Endothelial cell of umbilical vein (primary cell): ENCODE data around the gene SEZ6. TPM values are rescaled to one million over a fixed set of nuclear protein-coding genes. Genes with fewer than 3 reads are reported as not detected.

Experiments used
- BruUV-seq: library from RNA; stranded (reverse); fragments of 400-500 nt; replicated peaks from 2 replicates; lab custom pipeline; 2021; lab: Mats Ljungman, UMichigan
- CTCF ChIA-PET: fragments of 300-600, 350-600 bp; sonication (Branson Sonifier 250); formaldehyde crosslinking; loops from one replicate; lab custom pipeline; 2021; ENCODE audit warnings: antibody characterized with exemption, inconsistent platforms; lab: Charles Lee
- POLR2A ChIA-PET: fragments of 300-600, 350-600 bp; sonication (Branson Sonifier 250); formaldehyde crosslinking; loops from one replicate; lab custom pipeline; 2021; ENCODE audit warnings: antibody characterized with exemption, inconsistent platforms; lab: Charles Lee
- DNase-seq: peaks from one replicate; pipeline ENCODE4 v3.0.0-alpha.2; 2011; ENCODE audit warnings: low read depth, low spot score
- FAIRE-seq: peaks from 2 replicates; lab custom pipeline; 2011; peaks lifted over from hg19 to GRCh38; lab: Jason Lieb, UNC
- H2AFZ ChIP-seq: 2 replicates; pipeline ENCODE4 v1.6.0; 2012; ENCODE audit warnings: low read depth, low read length, control low read depth, inconsistent platforms
- H3K27ac ChIP-seq: 2 replicates; pipeline ENCODE4 v1.5.1; 2011; ENCODE audit warnings: low read depth, mild to moderate bottlenecking, control low read depth, low read length, moderate library complexity; ENCODE audit not compliant: insufficient read depth
- H3K27me3 ChIP-seq, 2 experiments: 2 replicates each; pipeline versions ENCODE4 v1.6.0 to v1.6.1; 2011; ENCODE audit warnings: low read length in 2 of 2, mixed read lengths in 1 of 2; ENCODE audit not compliant: control insufficient read depth in 2 of 2, insufficient read depth in 2 of 2
- H3K36me3 ChIP-seq, 2 experiments: 2 replicates in 1 of 2; 3 replicates in 1 of 2; pipeline ENCODE4 v1.5.1; 2011; ENCODE audit warnings: low read length in 2 of 2, mild to moderate bottlenecking in 1 of 2, moderate library complexity in 1 of 2; ENCODE audit not compliant: control insufficient read depth in 2 of 2, insufficient read depth in 2 of 2; ENCODE audit errors: extremely low read depth in 1 of 2
- H3K4me1 ChIP-seq: 3 replicates; pipeline ENCODE4 v1.5.1; 2011; ENCODE audit warnings: mild to moderate bottlenecking, low read length; ENCODE audit not compliant: control insufficient read depth, insufficient read depth; ENCODE audit errors: extremely low read depth
- H3K4me2 ChIP-seq: 2 replicates; pipeline ENCODE4 v1.6.1; 2011; ENCODE audit warnings: low read length, control low read depth, mixed read lengths; ENCODE audit not compliant: insufficient read depth
- H3K4me3 ChIP-seq, 3 experiments: fragments of 200-600 bp in 1 of 3; sonication (generic), shearing (Covaris generic) in 1 of 3; replicated peaks in 1 of 3; 2 replicates each; pipeline ENCODE4 v1.5.1; 2011 to 2016; ENCODE audit warnings: control low read depth in 3 of 3, low read length in 3 of 3, mild to moderate bottlenecking in 2 of 3, inconsistent platforms in 1 of 3, low read depth in 1 of 3, moderate library complexity in 1 of 3; ENCODE audit not compliant: insufficient read depth in 1 of 3
- H3K79me2 ChIP-seq: 2 replicates; pipeline ENCODE4 v1.6.0; 2012; ENCODE audit warnings: low read length, inconsistent platforms; ENCODE audit not compliant: control insufficient read depth, insufficient read depth
- H3K9ac ChIP-seq: replicated peaks from 2 replicates; pipeline ENCODE3; 2011; ENCODE audit warnings: low read length, control low read depth; ENCODE audit not compliant: insufficient read depth; ENCODE audit errors: extremely low read depth
- H3K9me1 ChIP-seq: replicated peaks from 3 replicates; pipeline ENCODE4 v1.6.0; 2011; ENCODE audit warnings: mild to moderate bottlenecking, low read length; ENCODE audit not compliant: control insufficient read depth, insufficient read depth; ENCODE audit errors: extremely low read depth
- H3K9me3 ChIP-seq: replicated peaks from 2 replicates; pipeline ENCODE4 v1.5.1; 2012; ENCODE audit warnings: low read length, inconsistent platforms; ENCODE audit not compliant: control insufficient read depth, insufficient read depth
- H4K20me1 ChIP-seq: replicated peaks from 2 replicates; pipeline ENCODE3; 2011; ENCODE audit warnings: mild to moderate bottlenecking, low read length; ENCODE audit not compliant: control insufficient read depth, insufficient read depth; ENCODE audit errors: extremely low read depth
- CTCF ChIP-seq, 2 donors: IDR thresholded peaks; 1 replicate in 1 of 2; 2 replicates in 1 of 2; pipeline ENCODE4 v1.5.1; 2011; ENCODE audit warnings: low read length in 2 of 2, mild to moderate bottlenecking in 2 of 2, moderate library complexity in 2 of 2, control low read depth in 1 of 2, inconsistent platforms in 1 of 2, low read depth in 1 of 2; ENCODE audit not compliant: insufficient read depth in 1 of 2; ENCODE audit errors: extremely low read depth in 1 of 2
- FOS ChIP-seq: IDR thresholded peaks from 2 replicates; pipeline ENCODE4 v1.6.1; 2011; ENCODE audit warnings: mild to moderate bottlenecking, low read length, moderate library complexity, borderline replicate concordance; ENCODE audit not compliant: insufficient read depth
- GATA2 ChIP-seq: IDR thresholded peaks from 2 replicates; pipeline ENCODE4 v1.7.0; 2011; ENCODE audit warnings: low read depth, mild to moderate bottlenecking, moderate library complexity, mixed read lengths, low read length; ENCODE audit not compliant: insufficient read length, insufficient read depth
- JUN ChIP-seq: IDR thresholded peaks from 2 replicates; pipeline ENCODE4 v1.6.1; 2011; ENCODE audit warnings: borderline replicate concordance, low read depth; ENCODE audit not compliant: insufficient read length, insufficient read depth
- MAX ChIP-seq: IDR thresholded peaks from 2 replicates; pipeline ENCODE4 v1.6.1; 2011; ENCODE audit not compliant: insufficient read depth, insufficient read length
- MYC ChIP-seq: IDR thresholded peaks from one replicate; pipeline ENCODE4 v1.6.1; 2011; ENCODE audit warnings: mild to moderate bottlenecking, low read depth, low read length
- POLR2A ChIP-seq: IDR thresholded peaks from 2 replicates; pipeline ENCODE4 v1.6.1; 2012; ENCODE audit warnings: low read depth, mild to moderate bottlenecking, control low read depth, low read length
- POLR2AphosphoS5 ChIP-seq: IDR thresholded peaks from 2 replicates; pipeline ENCODE4 v1.6.1; 2012; ENCODE audit warnings: low read depth, mild to moderate bottlenecking, control low read depth, low read length, moderate library complexity; ENCODE audit not compliant: insufficient read depth
- dilution Hi-C: fragments of 300-500 bp; cut with MboI; formaldehyde crosslinking; loops from one replicate; pipeline ENCODE4 v1.15.0; 2019; ENCODE audit warnings: low sequenced_read_pairs; ENCODE audit not compliant: extremely low pct_ligation_motif_present
- intact Hi-C: fragments of 100-400 bp; cut with micrococcal nuclease; formaldehyde crosslinking; loops from one replicate; pipeline ENCODE4 v1.10.0; 2022
- polyA plus RNA-seq, 4 experiments: library from polyadenylated mRNA; depleted of rRNA in 3 of 4; stranded (reverse) in 3 of 4; unstranded in 1 of 4; fragments of >200 nt; gene quantifications; 2 replicates each; pipeline versions ENCODE4 v1.2.1 to v1.2.3, GENCODE V29; 2011 to 2012; ENCODE audit warnings: missing spikeins in 1 of 4
- total RNA-seq: library from RNA; stranded (reverse); gene quantifications from 2 replicates; pipeline ENCODE4 v1.2.3, GENCODE V29; 2021

SEZ6 gene
- total and polyA plus RNA-seq, 2 donors (not counting 3 experiments of a cell fraction or from before 2014, with no cell fraction given) = not detected

- H3K27me3 ChIP-seq = no peaks in the 10 kb centered on the region
- H2AFZ ChIP-seq = no peak overlapping the region
- POLR2A ChIA-PET = no interaction called here
- CTCF ChIA-PET = interaction anchor here (1.0 to 2.2 kb wide), 5 partner anchors 12 to 211 kb away, joined by 3 to 8 read pairs (median 5); partner anchors contain the start of gene TLCD1
- no peaks in the 10 kb centered on the region for H3K9me1 ChIP-seq
- H3K9me3 ChIP-seq = no peaks in the 10 kb centered on the region
- peaks cover 11% of the 10 kb centered on the region for H3K4me1 ChIP-seq
- H3K36me3 ChIP-seq = no peaks in the 10 kb centered on the region
- peaks cover 9% of the 10 kb centered on the region for H4K20me1 ChIP-seq
- H3K27ac ChIP-seq = no peak overlapping the region
- peaks cover 83% of the 10 kb centered on the region for H3K79me2 ChIP-seq
- no peak for TF ChIP-seq POLR2A
- TF ChIP-seq GATA2 = no peak
- no peak for TF ChIP-seq FOS
- no peak for TF ChIP-seq POLR2AphosphoS5
- no peak for TF ChIP-seq MYC
- no peak for TF ChIP-seq MAX
- no peak for TF ChIP-seq CTCF (IDR thresholded peaks at IDR 0.05; ENCODE audit: extremely low read depth in 1 of 2, insufficient read depth in 1 of 2, low read depth in 1 of 2, low read length in 2 of 2)
- no peak for TF ChIP-seq JUN
- H3K4me2 ChIP-seq = no peak overlapping the region
- DNase-seq = no peak
- no peak overlapping the region for H3K4me3 ChIP-seq
- no TSS peak for BruUV-seq
- H3K9ac ChIP-seq = no peak overlapping the region
- dilution Hi-C loops (no loop called here), intact Hi-C loops (no loop called here)
- no peak for FAIRE-seq
These were observed 68.6 kb downstream of the SEZ6 start for GRCh38 chr17:28937044-28937729.
